CD4-positive, alpha-beta T cell treated with Interleukin-21 for 1 hour (primary cell): ENCODE results near the gene TSC22D1.

Experiments
- DNase-seq: peaks from one replicate; pipeline ENCODE4 v3.0.0-alpha.2; 2020

The TSC22D1 gene

DNA sequence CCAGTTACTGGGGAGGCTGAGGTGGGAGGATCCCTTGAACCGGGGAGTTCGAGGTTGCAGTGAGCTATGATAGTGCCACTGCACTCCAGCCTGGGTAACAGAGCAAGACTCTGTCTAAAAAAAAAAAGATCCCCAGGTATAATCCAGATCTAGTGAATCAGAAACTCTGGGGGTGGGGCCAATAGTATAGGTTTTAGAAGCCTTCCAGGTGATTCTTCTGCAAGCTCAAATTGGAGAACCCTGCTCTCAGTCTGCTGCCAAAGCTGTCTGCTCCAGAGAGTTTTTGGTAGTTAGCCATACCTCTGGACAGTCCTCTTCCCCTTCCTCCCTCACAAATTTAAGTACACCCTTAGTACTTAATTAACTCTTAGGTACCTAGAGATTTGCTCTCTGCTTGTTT is 174.6 kb downstream of the TSC22D1 start:
- DNase-seq: no peak

DNA sequence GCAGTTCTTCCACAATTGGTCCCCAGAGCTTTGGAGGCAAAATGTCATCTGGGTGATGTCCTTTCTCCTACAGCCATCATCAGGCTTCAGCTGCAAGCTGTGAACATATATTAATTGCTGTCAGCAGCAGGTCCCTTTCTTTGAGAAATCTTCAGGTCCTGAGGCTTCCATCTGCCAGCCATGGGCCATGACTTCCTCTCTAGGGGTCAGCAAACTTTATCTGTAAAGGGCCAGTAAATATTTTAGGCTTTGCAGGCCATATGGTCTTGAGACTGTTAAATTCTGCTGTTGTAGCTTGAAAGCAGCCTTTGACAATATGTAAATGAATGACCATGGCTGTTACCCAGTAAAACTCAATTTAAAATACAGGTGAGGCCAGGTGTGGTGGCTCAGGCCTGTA is 175.4 kb downstream of the TSC22D1 start:
- no peak for DNase-seq

DNA sequence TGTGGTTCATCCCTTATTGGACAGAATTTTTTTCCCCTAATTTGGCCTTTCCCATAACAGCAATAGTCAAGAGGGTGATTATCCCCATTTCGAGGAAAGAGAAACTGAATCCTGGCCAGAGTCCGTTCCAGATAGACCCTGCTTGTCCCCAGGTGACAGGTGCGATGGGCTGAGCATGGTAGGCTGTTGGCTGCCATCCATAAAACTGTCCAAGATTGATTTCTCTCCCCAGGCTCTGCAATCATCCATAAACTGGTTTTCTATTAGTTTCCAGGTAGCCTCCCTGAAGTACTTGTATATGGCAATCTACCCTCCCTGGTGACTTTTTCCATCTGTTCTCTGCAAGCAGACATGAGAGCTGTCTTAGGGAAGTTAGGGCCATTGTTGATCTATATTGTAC is 177.1 kb downstream of the TSC22D1 start:
- no peak for DNase-seq

DNA sequence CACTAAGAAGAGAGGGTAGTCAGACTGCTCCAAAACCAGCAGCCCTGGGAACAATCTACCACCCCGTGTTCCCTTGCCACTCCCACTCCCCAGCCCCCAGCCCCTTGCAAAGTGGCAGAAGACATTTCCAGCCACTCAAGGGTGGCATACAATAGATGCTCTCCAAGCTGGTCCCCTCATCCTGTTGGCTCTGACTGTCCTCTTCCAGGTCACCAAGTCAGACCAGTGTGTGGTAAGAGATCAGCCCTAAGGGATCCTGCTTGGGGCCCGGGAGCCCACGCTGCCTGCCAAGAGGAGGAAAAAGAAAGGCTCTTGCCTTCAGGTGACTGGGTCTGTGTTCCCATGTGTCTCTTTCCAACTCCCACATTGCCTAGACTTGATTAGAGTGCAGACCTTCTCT is 177.5 kb downstream of the TSC22D1 start:
- DNase-seq: no peak

DNA sequence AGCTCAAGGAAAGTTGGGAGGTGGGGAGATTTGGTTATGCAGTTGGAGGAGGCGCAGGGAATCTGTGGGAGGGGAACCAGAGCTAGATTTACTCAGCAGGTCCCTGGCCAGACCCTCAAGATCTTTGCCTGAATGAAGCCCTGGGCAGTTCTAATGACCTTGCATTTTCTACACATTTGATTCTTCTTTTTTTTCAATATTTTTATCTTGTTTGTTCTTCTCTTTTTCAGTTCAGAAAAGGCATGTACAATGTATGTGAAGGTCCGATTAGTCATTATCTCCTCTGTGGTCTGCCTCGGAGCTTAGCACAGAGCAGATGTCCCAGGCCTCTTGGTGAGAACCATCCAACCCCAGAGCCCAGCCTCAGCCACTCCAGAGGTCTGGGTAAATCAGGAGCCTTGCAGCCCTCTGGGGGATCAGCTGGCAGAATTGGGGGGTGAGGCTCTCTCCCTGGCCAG is 178.3 kb downstream of the TSC22D1 start:
- no peak for DNase-seq

DNA sequence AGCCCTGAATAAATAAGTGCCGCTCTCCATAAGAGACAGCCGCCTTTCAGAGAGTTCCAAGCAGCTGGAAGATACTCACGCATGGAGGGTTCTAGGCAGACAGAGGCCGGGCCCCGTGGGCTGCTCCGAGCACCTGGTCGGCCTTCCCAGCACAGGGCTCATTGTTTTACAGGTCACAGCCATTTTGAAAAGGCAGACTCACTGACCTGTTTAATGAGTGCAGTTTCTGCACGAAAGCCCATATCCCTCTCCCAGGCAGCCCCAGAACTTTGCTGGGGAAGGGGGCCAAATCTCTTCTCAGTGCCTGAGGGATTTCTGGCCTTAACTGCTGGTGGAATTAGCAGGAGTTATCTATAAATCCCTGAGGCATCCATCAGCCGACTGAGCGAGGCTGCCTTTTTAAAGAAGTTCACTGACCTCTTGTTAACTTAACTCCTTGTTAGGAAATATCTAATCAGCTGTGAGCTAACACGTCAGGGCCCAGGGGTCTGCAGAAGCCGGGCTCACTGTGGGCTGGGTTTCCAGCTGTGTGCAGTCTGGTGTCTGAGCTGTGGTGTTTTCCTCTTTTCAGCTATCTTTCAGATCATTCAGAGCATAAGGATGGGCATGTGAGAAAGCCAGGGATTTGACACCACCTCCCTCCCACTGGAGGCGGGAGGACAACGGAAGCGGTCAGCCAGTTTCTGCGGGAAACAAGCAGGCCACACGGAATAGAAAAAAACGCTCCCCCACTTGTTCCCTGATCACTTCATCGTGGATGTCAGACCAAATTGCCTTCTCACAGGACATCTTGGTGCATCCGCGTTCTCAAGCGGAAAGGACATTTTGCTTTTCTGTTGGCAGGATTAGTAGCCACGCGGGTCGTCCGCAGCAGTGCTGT is 179.2 kb downstream of the TSC22D1 start:
- no peak for DNase-seq

DNA sequence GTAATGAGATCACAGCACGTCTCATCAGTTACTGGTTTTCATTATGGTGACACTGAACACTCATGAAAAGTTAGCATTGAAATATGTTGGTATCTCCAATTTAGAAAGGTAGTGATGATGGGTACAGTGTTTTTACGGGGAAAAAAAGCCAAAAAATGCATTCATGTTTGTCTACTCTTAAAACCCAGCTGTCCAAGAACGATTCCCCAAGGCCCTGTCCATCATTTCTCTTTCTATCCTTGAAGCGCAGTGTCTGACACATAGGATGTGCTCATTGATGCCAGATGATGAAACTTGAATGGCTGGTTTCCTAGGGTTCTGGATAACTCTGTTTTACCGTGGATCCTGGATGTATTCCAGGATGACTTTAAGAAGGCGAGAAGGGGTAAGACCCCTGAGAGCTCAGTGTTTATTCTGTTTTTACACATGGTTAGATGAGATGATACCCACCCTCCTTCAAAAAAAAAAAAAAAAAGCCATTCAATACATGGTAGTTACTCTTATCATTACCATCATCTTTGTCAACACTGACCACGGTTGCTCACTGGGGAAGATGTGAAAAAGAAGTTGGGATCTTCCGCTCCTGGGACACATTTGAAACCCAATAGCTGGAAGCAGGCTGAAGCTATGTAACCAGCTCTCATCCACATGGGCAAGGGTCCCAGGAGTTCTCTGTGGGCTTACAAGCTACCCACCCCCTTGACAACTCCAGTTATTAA is 180.0 kb downstream of the TSC22D1 start:
- no peak for DNase-seq

DNA sequence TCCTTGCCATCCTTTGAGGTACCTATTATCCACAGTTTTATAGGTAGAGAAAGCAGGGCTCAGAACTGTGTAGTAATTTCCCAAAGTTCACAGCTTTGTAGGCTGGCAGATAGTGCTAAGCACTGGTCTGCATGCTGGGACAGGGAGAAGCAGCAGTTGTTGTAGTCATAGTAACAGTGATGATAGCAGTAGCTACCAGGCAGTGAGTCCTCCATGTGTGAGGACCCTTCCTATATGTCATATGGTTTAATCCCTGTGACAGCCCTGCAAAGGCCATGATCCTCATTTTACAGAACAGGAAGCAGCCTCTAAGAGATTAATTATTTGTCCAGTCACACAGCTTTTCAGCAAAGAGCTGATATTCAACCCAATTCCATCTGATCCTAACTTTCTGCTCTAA is 181.5 kb downstream of the TSC22D1 start:
- DNase-seq: no peak

DNA sequence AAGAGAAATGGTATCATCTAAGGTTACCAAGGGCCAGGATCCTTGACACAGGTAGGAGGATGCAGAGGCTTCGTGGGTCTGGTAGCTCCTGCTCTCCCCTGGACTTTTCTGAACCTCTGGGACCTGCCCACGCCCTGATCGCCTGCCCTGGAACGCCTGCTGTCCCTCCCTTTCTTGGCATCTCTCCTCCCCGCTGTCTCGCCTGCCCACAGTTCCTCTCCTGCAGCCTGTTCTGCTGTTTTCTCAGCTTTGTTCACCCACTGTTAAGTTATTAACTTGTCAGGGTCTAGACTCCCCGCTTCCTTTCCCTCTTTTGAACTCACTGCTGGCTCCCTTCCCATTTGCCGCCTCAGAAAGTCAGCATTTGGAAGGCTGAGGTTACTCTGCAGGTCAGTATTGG is 182.7 kb downstream of the TSC22D1 start:
- DNase-seq: no peak

DNA sequence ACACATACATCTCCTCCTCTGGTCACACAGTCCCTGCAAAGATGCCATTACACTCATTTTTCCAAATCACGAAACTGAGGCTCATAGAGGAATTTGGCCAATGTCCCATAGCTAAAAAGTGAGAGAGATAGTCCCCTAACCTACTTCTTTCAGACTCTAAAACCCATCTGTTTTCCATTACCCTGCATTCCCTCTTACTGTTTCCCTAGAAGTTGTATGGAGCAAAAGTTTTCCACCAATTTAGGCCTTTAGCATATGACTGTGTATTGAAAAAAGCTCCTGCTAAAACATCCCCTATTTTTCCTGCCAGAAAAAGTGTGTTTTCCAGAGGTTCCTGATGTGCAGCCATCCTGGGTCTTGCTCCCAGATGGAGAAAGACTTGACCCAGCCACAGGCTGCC is 186.3 kb downstream of the TSC22D1 start:
- no peak for DNase-seq

DNA sequence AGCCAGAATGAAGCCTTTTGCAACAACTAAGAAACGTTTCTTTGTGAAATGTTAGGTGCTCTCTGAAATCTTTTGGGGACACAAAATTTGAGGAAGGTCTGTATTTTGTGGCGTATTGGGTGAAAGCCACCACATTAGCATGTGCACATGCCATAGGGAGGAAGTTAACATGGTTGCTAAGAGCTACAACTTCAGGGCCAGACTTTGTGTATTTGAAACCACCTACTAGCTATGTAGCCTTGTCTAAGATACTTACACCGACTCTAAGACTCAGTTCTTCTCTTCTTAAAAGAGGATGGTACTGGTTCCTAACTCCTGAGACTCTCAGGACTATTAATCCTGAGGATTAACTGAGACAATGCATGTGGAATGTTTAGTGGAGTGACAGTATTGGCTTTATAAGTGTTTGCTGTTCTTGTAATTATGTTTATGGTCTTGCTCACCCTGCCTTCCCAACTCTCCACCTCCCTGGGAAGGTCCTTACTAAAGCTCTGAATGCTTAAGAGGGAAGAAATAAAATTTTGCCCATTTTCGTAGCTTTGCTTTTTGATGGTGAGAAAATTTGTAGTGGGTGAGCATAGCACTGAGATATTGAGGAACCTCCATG is 187.0 kb downstream of the TSC22D1 start:
- DNase-seq: no peak

DNA sequence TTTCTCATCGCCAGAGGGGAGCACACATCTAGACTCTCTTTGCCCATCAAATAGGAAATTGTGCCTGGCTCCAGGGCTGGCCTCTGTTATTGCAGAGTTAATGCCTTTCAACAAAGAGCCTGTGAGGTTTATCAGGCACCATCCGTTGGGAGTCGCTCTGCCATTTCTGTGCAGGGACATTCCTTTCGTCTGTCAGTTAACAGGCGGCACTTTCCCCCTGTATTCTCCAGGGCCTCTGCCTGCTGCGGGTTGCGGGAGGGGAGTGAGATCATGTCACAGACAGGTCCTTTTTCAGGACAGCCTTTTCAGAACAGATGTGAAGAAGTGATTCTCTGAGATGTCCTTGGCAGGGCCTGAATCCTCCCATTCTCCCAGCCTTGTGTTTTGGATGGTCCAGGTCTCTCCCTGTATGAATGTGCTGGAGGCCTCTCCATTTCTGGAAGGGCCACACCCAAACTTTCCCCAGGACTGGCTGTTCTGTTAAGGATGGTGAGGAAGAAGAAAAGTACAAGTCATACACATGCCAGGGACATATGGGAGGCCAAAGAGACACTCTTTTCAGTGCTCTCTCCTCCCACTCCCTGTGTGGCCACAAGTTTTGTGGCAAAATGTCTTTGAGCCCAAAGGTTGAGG is 187.6 kb downstream of the TSC22D1 start:
- DNase-seq: no peak

DNA sequence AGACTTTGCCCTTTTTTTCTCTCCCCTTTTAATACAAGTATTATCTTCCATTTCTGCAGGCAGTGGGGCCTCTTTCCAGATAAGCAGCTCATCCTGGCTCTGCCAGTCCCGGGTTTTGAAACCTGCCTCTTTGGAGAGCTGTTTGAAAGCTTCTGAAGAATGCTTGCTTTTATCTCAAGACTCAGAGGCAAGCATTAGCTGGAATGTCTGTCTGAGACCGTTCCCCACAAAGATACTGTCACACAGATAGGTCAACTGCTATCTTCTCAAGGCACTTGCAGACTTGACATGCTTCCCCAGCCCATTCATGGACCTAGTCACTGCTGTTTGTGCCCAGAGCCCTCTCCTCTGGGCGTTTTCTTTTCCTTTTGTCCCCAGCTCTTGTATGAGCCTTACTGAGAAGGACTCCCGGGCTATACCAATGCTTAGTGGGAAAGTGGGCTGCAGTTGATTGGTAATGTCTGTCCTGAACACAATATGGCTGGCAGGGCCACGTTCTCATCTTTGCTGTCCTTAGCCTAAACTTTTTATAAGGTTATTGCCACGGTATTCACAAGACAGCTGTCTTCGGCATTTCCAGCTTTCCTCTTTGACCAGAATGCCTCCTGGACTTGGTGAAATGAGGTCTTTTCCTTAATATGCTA is 189.1 kb downstream of the TSC22D1 start:
- DNase-seq: no peak

DNA sequence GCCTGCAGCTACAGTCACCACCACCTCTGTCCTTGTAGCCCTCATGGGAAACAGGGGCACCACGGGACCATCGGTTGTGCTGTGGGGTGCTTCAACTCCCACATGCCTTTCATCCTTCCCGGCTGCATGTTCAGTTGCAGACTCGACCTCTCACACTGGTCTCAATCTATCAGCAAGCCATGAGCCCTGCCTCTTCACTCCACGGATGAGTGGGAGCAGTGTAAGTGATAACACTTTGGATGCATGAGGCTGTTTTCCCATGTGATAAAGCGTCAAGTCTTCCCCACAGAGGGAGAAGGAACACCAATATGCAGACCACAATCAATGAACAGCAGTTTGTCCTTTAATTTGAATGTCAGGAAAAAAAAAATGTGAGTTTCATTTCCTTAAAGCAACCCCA is 190.3 kb downstream of the TSC22D1 start:
- DNase-seq: no peak

DNA sequence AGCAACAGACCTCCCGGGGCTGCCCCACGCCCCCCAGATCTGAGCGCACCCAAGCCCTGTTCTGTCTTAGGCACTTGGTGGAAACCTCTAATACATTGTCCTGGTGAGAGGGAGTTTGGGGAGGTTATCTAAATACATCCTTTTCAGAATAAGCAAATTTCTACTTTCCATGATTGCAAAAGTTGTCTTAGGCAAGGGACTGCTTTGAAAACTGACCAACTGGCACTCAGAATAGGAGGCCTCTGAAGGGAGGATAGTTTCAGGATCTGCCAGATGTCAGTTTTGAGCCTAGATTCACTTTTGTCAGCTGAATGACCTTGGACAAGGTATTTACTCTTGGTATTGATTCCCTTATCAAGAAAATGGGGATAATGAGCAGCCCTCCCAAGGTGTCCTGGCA is 190.7 kb downstream of the TSC22D1 start:
- DNase-seq: no peak

DNA sequence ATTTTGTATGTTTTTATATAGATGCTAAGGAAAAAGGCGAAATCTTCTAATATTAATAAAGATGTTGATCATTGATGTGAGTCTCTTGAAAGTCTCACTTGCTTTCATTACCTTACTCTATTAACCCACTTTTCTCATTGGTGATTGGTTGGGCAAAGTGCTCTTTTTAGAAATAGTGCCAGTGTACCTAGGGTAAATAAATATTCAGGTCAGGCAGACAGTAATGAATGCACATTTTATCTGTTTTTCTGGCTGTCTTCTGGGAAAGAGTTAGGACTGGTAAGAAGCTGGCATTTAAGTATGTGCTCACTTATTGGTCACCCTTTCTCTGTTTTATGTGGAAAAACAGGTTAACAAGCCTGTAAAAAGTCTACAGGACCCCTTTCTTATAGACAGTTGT is 191.4 kb downstream of the TSC22D1 start:
- DNase-seq: no peak

DNA sequence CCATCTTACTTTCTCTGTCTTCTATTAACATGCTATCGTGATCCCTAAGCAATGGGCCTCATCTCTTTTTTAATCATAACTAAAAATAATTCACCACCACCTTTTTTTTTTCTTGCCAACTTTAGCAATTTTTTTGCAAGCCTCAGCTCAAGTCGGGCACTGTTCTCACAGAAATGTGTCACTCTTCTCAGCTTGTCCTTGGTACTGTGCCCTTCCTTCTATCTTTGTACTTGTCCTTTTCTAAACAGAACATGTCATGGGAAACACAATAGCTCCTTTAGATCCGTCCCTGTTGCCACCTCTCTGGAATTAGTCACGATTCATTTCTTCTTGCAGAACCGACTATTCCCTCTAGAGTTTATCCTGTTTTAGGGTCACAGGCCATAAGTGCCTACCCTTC is 192.2 kb downstream of the TSC22D1 start:
- DNase-seq: no peak

DNA sequence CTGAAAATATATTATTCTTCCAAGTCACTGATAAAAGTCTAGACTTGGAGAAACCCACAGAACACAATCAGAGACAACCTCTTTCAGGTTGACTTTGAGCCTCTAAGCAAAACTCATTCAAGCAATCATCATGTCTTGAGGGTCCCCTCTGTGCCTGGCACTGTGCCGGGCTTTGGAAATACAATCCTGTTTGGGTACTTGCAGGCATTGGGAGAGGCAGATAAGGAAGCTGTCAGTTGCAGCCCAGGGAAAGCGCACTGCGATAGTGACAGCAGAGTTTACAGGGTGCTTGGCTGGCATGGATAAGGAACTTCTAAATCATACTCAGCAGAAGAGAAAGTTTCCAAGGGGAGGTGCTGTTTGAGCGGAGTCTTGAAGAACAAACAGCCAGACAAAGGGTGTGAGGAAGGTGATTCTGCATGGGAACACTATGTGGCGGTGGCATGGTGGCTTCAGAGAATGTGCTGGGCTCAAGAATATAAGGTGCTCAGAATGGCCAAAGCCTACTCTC is 193.4 kb downstream of the TSC22D1 start:
- no peak for DNase-seq
